Embryonic facial prominence (tissue), 1 donor: ENCODE results near the gene TTC21A.

ENCODE experiments used
- DNase-seq: peaks from one replicate; pipeline ENCODE4 v3.0.0-alpha.2; 2016; ENCODE audit errors: extremely low spot score

TTC21A gene

DNA sequence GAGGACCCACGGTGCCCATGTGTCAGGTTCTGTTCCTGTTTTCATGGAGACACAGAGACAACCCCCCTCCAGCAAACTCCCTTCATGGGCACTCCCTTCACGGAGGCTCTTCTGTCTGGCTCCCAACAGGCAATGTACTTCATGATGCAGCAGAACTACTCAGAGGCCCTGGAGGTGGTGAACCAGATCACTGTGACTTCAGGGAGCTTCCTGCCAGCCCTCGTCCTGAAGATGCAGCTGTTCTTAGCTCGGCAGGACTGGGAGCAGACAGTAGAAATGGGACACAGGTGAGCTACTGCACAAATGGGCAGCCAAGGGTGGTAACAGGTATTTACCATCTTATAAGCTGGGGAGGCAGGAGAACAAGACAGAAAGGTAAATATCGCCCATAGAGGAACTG is 7.0 kb downstream of the TTC21A start:
- no peak for DNase-seq

DNA sequence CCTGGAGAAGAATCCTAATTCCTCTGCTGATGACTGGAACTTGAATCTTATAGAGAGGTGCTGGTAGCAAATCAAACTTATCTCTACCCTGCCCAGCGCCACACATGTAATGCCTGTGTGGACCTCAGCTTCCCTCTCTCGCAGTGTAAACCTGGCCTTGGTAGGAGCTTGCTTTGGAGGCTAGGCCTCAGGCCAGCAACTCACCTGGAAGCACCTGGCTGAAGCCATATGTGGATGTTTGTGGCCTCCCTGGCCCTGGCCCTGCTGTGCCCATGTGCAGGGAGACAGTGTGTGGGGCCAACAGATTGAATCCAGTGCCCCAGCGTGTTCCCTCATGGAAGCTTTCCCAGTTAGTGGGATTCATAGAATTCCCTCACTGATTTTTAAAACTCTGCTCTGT is 8.4 kb downstream of the TTC21A start:
- no peak for DNase-seq

DNA sequence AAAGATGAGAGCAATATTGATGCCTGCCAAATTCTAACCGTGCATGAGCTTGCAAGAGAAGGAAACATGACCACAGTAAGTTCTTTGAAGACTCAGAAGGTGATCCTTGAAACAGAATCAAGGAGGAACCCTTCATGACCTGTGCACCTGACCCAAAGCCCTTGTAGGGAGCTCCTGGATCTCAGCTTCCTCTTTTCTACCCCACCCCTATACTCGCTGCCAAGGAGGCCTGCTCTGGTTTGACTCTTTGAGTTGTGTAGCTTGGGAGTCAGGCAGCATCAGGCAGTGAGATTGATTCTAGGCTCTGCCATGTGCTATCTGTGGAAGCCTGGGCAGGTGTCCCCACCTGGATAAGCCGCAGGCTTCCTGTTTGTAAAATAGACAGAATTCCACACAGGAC is 10.6 kb downstream of the TTC21A start:
- DNase-seq: no peak

DNA sequence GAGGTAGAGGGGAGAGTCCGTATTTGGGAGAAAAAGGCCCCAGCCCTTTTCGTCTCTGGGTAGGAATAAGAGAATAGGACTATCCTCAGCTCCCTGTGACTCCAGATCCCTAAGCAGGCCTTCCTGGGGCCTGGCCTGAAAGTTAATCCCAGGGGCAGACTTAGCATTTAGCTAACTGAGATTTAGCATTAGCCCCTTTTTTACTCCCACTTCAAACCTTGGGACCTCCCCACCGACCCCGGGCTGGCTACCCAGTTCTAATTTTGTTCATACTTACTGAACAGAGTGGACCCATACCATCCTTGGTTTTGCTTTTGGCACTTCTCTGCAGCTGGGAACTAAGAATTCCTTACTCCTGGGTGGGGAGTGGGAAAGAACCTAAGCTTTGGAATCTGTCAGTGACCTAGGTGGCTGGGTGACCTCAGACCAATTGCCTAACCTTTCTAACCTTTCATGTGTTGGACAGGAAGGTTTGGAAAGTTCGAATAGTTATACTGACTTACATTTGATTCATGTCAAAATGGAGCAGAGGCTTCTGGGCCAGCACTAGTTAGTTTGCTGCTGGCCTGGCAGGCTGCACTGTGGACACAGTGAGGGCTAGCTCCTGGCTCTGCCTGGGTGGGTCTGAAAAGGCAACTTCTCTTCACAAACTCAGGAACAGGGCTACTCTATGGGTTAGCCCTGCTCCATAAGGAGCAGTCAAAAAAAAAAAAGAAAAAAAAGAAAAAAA is 11.6 kb downstream of the TTC21A start:
- no peak for DNase-seq

DNA sequence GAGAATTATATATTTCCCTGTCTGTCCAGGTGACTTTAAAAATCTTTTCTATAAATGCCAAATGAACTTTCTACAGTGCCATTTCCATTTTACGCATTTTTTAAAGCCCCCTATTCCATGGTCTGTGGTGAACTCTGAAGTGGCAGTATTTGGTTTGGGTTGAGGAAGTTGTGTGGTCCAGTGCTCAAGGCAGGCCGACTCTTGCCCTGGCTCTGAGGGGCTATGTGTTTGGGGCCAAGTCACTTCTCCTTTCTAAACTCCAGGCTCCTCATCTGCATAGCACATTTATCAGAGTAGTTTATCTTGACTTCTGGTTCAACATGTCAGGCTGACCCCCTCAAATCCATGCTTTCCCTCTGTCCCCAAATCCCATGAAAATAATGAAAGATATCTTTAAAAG is 14.1 kb downstream of the TTC21A start:
- no peak for DNase-seq

DNA sequence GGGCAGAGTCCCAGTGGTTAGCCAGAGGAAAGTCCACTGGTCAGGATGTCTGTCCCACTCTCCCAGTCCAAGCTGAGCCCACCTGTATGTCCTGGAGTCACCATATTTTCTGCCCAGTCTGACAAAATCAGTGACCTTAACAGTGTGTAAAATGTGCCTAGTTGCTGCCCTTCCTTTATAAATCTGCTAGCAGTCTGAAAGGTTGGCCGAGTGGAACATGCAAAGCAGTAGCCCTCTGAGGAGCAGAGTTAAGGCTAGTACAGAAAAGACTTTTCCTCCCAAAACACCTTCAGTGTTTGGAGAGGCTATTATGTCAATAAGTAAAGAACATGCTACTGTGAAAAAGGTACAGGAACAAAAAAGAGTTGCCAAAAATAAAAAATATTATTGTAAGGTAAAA is 15.3 kb downstream of the TTC21A start:
- no peak for DNase-seq

DNA sequence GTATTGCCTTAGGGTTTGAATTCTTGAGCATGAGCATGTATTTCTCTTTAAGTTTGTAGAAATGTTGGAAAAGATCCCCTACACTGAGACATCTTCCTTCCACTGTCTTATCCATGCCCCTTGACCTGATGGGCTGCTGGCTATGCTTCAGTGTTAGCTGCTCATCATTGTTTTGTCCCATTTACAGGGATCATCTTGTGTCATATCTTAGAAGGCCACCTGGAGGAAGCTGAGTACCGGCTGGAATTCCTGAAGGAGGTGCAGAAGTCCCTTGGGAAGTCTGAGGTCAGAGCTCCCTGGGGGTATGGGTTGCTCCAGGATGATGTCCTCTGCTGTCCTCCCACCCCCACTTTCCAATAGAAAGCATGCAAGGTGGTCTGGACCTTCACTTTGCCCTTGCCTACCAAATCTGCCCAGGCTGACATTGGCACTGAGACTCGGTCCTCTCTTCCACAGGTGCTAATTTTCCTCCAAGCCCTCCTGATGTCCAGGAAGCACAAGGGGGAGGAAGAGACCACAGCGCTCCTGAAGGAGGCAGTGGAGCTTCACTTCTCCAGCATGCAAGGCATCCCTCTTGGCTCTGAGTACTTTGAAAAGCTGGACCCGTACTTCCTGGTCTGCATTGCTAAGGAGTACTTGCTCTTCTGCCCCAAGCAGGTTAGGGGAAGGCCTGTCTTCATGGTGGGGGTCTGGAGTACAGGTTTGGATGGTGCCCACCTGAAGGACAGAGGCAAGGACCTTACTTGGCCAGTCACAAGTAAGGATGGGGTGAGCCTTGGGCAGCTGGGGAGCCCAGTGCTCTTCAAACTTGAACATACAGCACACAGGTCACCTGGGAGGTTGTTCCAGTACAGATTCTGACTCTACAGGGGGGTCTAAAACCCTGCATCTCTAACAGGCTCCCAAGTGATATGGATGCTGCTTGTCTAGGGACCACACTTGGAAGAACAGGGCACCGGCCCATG is 17.7 kb downstream of the TTC21A start:
- DNase-seq: no peak

DNA sequence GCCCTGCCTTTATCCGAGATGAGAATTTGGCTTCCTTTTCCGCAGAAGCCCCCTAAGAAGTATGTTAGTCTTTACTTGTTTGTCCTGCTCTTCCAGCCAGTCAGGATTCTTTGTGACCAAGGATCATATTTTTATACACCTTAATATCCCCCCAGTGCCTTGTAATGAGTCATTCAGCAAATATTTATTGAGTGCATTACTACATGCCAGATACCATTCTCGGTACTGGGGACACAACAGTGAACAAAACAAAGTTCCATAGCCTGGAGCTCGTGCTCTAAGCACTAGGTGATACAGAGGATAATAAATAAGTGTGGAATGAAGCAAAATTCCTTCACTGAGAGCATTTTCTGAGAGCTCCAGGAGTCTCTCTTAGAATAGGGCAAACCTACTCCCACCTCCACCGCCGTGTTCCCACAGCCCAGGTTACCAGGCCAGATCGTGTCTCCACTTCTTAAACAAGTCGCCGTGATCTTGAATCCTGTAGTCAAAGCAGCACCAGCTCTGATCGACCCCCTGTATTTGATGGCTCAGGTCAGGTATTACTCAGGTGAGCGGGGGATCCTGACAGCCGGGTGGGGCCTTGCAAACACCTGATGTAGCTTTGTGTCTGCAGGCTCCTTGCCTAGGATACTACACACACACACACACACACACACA is 18.5 kb downstream of the TTC21A start:
- no peak for DNase-seq

DNA sequence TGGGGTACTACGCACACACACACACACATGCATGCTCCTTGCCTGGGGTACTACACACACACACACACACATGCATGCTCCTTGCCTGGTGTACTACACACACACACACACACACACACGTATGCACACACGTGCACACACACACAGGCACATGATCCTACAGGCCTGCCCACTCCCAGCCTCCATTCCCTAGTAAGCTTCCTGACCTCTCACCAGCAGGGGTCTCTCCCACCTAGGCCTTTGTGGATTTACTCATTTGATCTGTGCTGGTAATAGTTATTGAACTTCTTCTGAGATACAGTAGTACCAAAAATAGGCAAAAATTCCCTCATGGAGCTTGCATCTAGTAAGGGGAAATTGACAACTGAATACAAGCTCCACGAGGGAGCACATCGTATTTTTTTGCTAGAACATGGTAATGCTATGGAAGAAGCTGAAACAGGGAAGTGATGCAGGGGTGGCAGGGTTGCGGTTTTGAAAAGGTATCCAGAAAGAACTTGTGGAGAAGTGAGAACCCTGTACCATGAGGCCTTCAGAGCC is 19.1 kb downstream of the TTC21A start:
- no peak for DNase-seq

DNA sequence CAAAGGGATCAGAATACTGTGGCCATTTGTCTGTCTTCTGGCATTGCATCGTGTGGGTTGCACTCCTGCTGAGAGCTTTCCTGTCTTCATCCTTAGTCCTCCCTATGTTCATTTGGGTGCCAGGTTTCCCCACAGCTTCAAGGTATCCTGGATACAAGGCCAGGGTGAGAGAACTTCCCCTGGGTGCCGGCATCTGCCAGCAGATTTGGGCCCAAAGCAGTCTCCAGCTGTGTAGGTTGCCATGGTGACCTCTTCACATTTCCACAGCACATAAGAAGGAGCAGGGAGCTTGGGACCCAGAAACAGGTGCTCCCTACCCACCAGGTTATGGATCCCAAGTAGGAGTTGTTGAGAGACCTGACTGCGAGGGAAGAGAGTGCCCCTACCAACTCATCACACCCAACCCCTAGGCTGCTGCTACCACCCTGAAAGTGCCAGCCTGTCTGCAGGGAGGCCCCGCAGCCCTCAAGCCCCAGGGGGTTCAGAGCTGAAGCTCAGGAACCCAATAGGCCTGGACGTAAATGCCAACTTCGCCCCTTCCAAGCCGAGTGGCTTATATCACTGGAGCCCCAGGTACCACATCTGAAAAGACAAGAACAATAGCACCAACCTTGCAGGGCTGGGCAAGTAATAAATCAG is 19.9 kb downstream of the TTC21A start:
- no peak for DNase-seq

DNA sequence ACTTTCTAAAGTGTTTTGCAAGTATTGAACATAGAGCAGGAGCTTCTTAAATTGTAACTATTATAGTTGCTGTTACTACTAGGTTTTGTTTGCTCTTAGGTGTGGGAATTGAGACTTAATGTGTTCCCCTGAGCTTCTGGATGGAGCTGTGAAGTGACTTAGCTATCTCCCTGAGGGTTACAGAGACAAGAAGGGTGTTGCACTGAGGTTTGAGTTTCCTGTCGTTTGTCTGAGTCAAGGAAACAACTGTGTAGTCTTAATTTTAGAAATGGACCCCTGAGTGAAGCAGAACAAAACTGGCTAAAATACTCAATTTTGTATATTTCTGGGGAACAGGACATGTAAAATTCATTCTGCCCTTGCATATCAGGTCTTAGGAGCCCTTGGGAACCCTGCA is 20.4 kb downstream of the TTC21A start:
- no peak for DNase-seq

DNA sequence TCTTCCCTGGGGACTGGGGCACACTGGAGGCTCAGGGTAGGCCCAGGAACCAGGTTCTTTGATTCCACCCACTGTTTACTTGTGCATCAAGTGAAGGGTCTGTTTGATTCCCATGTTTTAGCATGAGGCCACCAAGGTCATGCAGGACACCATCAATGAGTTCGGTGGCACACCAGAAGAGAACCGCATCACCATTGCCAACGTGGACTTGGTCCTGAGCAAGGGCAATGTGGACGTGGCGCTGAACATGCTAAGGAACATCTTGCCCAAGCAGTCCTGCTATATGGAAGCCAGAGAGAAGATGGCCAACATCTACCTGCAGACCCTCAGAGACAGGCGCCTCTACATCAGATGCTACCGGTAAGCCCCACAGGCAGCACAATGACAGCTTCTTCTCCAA is 21.5 kb downstream of the TTC21A start:
- no peak for DNase-seq

DNA sequence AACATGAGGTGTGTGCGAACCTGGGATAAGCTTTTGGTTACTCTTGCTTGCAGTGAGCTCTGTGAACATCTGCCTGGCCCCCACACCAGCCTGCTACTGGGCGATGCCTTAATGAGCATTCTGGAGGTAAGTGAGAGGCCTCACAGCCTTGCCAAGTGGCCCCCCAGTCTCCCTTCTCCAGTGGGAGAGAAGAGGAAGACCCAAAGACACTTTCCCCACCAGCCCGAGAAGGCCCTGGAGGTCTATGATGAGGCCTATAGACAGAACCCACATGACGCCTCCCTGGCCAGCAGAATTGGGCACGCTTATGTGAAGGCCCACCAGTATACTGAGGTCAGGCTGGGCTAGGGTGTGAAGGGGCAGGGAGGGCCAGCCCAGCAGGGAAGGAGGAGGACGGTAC is 22.5 kb downstream of the TTC21A start:
- DNase-seq: no peak

DNA sequence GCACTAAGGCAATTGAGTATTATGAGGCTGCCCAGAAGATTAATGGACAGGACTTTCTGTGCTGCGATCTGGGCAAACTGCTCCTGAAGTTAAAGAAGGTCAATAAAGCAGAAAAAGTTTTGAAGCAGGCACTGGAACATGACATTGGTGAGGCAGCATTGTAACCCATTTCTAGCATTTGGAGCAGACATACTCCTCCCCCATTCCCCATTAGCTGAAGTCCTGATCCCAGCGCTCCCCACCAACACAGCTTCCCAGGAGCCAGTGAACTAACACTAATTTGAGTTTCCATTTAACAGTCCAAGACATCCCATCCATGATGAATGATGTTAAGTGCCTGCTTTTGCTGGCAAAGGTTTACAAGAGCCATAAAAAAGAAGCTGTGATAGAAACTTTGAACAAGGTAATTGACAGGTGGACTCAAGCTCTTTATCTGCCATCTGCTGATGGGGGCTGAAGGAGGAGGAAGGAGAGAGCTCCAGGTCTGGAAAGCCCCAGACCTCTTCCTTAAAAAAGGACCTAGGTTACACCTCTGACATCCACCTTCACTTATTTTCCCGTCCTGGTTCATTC is 23.3 kb downstream of the TTC21A start:
- DNase-seq: no peak

DNA sequence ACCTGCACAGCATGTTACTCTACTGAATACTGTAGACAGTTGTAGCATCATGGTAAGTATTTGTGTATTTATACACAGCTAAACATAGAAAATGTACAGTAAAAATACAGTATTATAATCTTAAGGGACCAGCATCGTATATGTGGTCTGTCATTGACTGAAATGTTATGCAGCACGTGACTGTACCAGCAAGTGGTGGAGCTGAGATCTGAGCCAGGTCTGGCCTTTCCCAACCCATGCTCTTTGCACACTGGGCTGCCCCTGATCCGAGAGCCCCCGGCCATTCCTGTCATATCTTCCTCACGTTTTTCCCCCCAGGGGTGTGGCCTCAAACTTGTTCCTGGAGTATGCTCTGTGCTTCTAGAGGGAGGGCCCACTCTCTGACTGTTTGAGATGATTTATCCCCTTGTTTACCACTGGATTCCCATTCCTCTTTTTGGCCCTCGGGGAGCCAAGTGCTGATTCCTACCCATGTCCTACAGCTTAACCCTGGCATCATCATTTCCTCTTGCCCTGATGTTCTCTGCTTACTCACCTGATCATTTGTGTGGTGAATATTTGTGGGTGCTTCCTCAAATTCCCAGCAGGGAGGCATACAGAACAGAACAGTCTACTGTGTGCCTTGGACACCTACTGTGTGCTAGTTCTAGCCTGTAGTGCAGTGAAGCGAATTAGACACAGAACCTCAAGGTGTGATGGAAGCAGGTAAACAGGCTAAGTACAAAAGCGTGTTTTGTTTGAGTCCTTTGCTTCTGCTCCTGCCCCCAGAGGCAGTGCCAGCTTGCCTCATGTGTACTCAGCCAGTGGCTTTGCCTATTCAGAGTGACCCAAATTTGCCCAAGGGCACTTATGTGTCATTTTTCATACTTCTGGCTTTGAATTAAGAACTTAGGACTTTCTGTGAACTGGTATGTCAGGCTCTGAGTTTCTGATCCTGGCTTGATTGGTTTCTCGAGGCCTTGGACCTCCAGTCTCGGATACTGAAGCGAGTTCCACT is 24.9 kb downstream of the TTC21A start:
- DNase-seq: no peak

DNA sequence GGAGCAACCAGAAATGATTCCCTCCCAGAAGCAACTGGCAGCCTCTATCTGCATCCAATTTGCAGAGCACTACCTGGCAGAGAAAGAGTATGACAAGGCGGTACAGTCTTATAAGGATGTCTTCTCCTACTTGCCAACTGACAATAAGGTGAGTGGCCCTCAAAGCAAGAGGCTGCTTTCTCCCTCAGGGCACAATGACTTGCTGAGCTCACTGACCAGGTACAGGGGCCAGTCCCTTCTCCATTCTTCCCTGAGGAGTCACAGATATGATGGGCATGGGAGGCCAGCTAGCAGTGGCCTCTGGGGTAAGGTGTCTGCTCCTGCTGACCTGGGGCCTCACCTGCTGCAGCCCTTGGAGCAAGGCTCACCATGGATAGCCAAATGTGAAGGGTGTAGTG is 25.6 kb downstream of the TTC21A start:
- no peak for DNase-seq

DNA sequence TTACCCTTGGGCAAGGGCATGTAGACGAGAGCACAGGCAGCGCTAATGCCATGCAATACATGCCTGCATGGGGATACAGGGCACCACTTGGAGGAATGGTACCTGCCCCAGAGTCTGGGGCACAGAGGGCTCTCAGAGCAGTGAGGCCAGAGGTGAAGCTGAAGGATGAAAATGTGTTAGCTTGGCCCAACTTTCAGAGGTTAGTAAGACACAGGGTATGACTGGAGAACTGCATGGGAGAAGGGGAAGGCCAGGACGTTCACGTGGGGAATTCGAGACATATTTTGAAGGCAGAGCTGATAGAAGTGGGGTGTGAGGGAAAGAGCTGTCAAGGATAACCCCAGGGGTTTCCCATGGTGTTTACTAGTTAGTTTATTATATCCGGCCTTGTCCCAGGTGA is 26.3 kb downstream of the TTC21A start:
- no peak for DNase-seq

DNA sequence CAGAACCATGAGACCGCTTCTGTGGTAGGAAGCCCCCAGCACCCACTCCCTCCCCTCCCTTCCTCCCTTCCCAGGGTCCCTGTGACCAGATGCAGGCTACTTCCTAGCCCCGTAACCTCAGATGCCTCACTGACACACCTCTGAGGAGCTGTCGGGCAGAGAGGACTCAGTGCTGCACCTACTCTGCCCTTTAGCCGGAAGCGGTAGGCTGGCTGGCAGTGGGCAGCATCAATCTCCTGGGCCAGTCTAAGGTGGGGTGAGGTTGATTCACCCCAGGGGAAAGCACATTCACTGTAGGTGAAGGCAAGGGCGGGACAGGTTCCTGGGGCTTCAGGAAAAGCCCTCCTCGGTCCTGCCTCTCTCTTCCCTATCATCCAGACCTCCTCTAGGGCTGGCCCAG is 26.8 kb downstream of the TTC21A start:
- DNase-seq: no peak

DNA sequence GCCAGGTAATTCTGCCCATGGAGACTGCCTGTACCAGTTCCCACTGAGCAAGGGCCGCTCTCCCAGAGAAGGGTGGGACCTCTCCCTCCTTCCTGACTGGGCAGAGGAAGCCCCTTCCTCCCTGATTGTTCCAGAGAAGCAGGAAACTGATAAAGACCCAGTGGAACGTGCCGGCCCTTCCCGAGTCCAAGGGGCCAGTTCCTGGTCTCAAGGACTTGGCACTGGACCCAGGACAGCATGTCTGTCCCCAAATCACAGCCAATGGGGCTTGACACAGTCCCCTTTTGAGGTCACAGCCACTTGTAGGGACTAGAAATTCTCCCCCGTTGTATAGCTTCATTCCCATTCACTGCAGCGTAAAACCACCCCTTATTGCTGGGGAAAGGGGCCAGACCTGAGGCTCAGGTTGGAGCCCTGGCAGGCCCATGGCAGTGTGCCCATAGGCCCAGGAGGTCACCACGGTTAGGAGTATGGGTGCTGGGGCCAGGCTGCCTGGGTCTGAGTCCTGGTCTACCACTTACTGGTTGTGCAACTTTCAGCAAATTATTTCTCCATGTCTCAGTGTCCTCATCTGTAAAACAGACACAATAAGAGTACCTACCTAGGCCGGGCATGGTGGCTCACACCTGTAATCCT is 27.8 kb downstream of the TTC21A start:
- DNase-seq: no peak
